WTC11 (cell line): ENCODE measurements around the gene ARHGAP22. TPM values are rescaled to one million over a fixed set of nuclear protein-coding genes. Genes with fewer than 3 reads are reported as not detected.

ENCODE experiments used
- ATAC-seq: fragments of 200-7000 bp; cut with Tn5 transposase; 2 replicates; pipeline ENCODE4 v1.10.0; 2021; ENCODE audit warnings: mild to moderate bottlenecking, moderate library complexity
- CTCF ChIA-PET: fragments of 300-600 bp; sonication (Branson Sonifier 250); formaldehyde crosslinking; loops from one replicate; lab custom pipeline; 2021; ENCODE audit warnings: antibody characterized with exemption; lab: Charles Lee
- POLR2A ChIA-PET: fragments of 350-600 bp; sonication (Branson Sonifier 250); formaldehyde crosslinking; loops from one replicate; lab custom pipeline; 2021; ENCODE audit warnings: antibody characterized with exemption; lab: Charles Lee
- DNase-seq: peaks from one replicate; pipeline ENCODE4 v3.0.0; 2021; ENCODE audit warnings: low spot score
- H3K27ac Mint-ChIP-seq: 2 replicates; pipeline ENCODE4 v1.8.0; 2021; ENCODE audit warnings: mixed read lengths
- H3K27me3 Mint-ChIP-seq: 2 replicates; pipeline ENCODE4 v1.8.0; 2021; ENCODE audit warnings: low read depth, mild to moderate bottlenecking, moderate library complexity, mixed read lengths
- H3K36me3 Mint-ChIP-seq: 2 replicates; pipeline ENCODE4 v1.8.0; 2021; ENCODE audit warnings: mixed read lengths
- H3K4me1 Mint-ChIP-seq: 2 replicates; pipeline ENCODE4 v1.8.0; 2022; ENCODE audit warnings: mixed read lengths
- H3K4me3 Mint-ChIP-seq: 2 replicates; pipeline ENCODE4 v1.8.0; 2021; ENCODE audit warnings: mild to moderate bottlenecking, moderate library complexity, mixed read lengths
- H3K9me3 Mint-ChIP-seq: 2 replicates; pipeline ENCODE4 v1.8.0; 2021; ENCODE audit warnings: mixed read lengths
- NFE2L1 ChIP-seq: sonication (generic); formaldehyde crosslinking; IDR thresholded peaks from 2 replicates; pipeline ENCODE4 v1.8.1; 2023; ENCODE audit warnings: missing genetic modification reagents
- NR1H2 ChIP-seq: sonication (generic); formaldehyde crosslinking; IDR thresholded peaks from 2 replicates; pipeline ENCODE4 v1.9.0; 2021; ENCODE audit warnings: mild to moderate bottlenecking, moderate library complexity, missing genetic modification reagents
- NR3C1 ChIP-seq: sonication (generic); formaldehyde crosslinking; conservative IDR thresholded peaks from 2 replicates; pipeline ENCODE4 v1.8.1; 2023; ENCODE audit warnings: low read depth, mild to moderate bottlenecking, missing genetic modification reagents
- SP1 ChIP-seq: sonication (generic); formaldehyde crosslinking; conservative IDR thresholded peaks from 2 replicates; pipeline ENCODE4 v1.8.1; 2022; ENCODE audit warnings: missing genetic modification reagents
- TEAD1 ChIP-seq: sonication (generic); formaldehyde crosslinking; IDR thresholded peaks from 2 replicates; pipeline ENCODE4 v1.8.0; 2022; ENCODE audit warnings: mild to moderate bottlenecking, missing genetic modification reagents
- TEAD4 ChIP-seq: sonication (generic); formaldehyde crosslinking; IDR thresholded peaks from 2 replicates; pipeline ENCODE4 v1.8.0; 2022; ENCODE audit warnings: mild to moderate bottlenecking, missing genetic modification reagents
- ZNF138 ChIP-seq: sonication (generic); formaldehyde crosslinking; conservative IDR thresholded peaks from 2 replicates; pipeline ENCODE4 v1.8.1; 2022; ENCODE audit warnings: mild to moderate bottlenecking, moderate library complexity, missing genetic modification reagents
- ZNF317 ChIP-seq: sonication (generic); formaldehyde crosslinking; IDR thresholded peaks from 2 replicates; pipeline ENCODE4 v1.8.1; 2023; ENCODE audit warnings: low read depth, mild to moderate bottlenecking, moderate library complexity, missing genetic modification reagents, borderline replicate concordance
- total RNA-seq: library from RNA; stranded (reverse); gene quantifications from 3 replicates; pipeline ENCODE4 v1.2.3, GENCODE V29; 2021
- TF ChIP-seq, protein P1 (sequence below): fragments of 250-450 bp; sonication (Bioruptor Pico); conservative IDR thresholded peaks from 2 replicates; pipeline ENCODE4 v1.9.0; 2021; ENCODE audit warnings: mild to moderate bottlenecking
- TF ChIP-seq, protein P2 (sequence below): fragments of 250-450 bp; sonication (Bioruptor Pico); IDR thresholded peaks from 2 replicates; pipeline ENCODE4 v2.1.2; 2022; ENCODE audit warnings: mild to moderate bottlenecking, moderate library complexity
- TF ChIP-seq, protein P3 (sequence below): fragments of 200-600 bp; IDR thresholded peaks from 2 replicates; pipeline ENCODE4 v1.8.0; 2022; ENCODE audit warnings: antibody characterized with exemption
- TF ChIP-seq, protein P4 (sequence below): fragments of 250-450 bp; sonication (Bioruptor Pico); IDR thresholded peaks from 2 replicates; pipeline ENCODE4 v1.9.0; 2021; ENCODE audit warnings: mild to moderate bottlenecking, borderline replicate concordance
- TF ChIP-seq, protein P5 (sequence below): sonication (generic); formaldehyde crosslinking; IDR thresholded peaks from 2 replicates; pipeline ENCODE4 v1.8.0; 2023; ENCODE audit warnings: missing genetic modification reagents, mild to moderate bottlenecking, borderline replicate concordance
- TF ChIP-seq, protein P6 (sequence below): fragments of 250-450 bp; sonication (Bioruptor Pico); IDR thresholded peaks from 2 replicates; pipeline ENCODE4 v1.9.0; 2021; ENCODE audit warnings: mild to moderate bottlenecking

The ARHGAP22 gene
- total RNA-seq, 1 experiment from 2014 or later, result 8.6 TPM

DNA sequence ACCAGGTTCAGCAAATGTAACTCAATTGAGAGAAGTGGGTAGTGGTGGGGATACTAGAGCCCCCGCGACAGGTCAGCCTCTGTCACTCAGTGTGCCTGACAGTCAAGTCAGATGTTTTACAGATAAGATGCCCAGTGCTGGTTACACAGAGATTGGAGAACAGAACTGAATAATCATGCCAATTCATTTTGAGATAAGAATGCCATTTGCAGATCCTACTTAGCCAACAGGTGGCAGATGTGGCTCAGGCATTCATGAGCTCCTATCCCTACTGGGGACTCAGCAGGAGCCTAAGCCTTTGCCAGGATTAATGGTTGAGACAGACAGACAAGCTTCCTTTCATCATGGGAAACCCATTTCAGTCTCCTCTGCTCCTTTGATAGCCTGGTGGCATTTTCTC is 160.6 kb downstream of the ARHGAP22 start:
- TF ChIP-seq, protein P1, sequence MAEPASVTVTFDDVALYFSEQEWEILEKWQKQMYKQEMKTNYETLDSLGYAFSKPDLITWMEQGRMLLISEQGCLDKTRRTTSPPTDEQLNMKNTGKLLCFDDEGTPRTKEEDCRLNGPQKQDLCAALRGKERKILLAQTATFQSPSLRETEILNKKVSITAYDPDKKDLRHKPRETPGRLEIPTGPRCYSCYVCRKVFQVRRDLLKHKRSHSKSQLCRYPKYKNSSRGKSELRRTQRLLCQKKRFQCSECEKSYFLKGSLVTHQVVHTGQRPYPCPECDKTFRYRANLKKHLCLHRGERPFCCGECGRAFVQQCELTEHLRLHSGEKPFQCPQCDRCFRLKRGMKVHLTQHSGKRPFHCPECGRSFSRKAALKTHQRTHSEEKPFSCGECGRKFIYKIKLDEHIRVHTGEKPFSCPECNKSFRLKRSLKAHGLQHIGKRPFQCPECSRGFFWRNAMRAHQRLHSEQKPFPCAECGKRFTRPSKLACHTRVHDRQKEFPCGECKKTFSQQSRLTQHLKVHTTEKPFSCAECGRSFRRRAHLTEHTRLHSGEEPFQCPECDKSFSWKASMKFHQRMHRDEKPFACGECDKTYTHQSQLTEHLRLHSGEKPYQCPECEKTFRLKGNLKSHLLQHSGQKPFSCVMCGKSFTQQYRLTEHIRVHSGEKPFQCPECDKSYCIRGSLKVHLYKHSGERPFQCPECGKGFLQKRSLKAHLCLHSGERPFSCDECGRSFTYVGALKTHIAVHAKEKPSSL (CRISPR knock-in tag), result no peak
- TF ChIP-seq, protein P2, sequence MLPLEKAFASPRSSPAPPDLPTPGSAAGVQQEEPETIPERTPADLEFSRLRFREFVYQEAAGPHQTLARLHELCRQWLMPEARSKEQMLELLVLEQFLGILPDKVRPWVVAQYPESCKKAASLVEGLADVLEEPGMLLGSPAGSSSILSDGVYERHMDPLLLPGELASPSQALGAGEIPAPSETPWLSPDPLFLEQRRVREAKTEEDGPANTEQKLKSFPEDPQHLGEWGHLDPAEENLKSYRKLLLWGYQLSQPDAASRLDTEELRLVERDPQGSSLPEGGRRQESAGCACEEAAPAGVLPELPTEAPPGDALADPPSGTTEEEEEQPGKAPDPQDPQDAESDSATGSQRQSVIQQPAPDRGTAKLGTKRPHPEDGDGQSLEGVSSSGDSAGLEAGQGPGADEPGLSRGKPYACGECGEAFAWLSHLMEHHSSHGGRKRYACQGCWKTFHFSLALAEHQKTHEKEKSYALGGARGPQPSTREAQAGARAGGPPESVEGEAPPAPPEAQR (CRISPR knock-in tag), result no peak
- no peak for TF ChIP-seq TEAD1 (CRISPR knock-in tag)
- TF ChIP-seq, protein P3, sequence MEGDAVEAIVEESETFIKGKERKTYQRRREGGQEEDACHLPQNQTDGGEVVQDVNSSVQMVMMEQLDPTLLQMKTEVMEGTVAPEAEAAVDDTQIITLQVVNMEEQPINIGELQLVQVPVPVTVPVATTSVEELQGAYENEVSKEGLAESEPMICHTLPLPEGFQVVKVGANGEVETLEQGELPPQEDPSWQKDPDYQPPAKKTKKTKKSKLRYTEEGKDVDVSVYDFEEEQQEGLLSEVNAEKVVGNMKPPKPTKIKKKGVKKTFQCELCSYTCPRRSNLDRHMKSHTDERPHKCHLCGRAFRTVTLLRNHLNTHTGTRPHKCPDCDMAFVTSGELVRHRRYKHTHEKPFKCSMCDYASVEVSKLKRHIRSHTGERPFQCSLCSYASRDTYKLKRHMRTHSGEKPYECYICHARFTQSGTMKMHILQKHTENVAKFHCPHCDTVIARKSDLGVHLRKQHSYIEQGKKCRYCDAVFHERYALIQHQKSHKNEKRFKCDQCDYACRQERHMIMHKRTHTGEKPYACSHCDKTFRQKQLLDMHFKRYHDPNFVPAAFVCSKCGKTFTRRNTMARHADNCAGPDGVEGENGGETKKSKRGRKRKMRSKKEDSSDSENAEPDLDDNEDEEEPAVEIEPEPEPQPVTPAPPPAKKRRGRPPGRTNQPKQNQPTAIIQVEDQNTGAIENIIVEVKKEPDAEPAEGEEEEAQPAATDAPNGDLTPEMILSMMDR, result 0 out of 2 replicates have a peak, but pooled peaks have one; percentile 17
- H3K27ac Mint-ChIP-seq, result peak overlapping the region; percentile 39
- H3K9me3 Mint-ChIP-seq, result no peaks in the 10 kb centered on the region
- H3K4me3 Mint-ChIP-seq, result no peak overlapping the region
- no peaks in the 10 kb centered on the region for H3K27me3 Mint-ChIP-seq
- no peaks in the 10 kb centered on the region for H3K36me3 Mint-ChIP-seq
- ATAC-seq, result peak; percentile 65
- H3K4me1 Mint-ChIP-seq, result peaks cover 20% of the 10 kb centered on the region
- CTCF ChIA-PET, result interaction anchor here (0.6 to 3.6 kb wide), 49 partner anchors 9 to 301 kb away, joined by 3 to 82 read pairs (median 4); no protein-coding TSS in a partner anchor
- no peak for DNase-seq
- POLR2A ChIA-PET, result no interaction called here

DNA sequence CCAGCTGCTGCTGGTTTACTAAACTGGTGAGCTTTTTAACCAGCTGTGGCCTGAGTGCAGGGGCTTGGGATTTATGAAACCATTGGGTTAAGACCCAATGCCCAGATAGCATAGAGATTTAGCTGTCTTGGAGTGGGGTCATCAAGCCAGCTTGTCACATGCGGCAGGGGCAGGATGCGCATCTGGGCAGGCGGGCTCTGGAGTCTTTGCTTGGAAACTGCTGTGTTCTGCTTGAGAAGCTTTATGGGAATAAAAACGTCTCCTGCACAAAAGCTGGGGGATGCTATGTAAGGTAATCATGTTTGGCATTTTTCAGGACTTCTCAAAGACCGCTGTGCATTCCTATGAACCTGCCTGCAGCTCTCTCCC is 162.1 kb downstream of the ARHGAP22 start:
- TF ChIP-seq ZNF317 (CRISPR knock-in tag) (no peak), NFE2L1 (CRISPR knock-in tag) (no peak), NR1H2 (CRISPR knock-in tag) (no peak), SP1 (no peak), ZNF138 (CRISPR knock-in tag) (no peak), TEAD4 (CRISPR knock-in tag) (no peak), NR3C1 (no peak)
- TF ChIP-seq, protein P4, sequence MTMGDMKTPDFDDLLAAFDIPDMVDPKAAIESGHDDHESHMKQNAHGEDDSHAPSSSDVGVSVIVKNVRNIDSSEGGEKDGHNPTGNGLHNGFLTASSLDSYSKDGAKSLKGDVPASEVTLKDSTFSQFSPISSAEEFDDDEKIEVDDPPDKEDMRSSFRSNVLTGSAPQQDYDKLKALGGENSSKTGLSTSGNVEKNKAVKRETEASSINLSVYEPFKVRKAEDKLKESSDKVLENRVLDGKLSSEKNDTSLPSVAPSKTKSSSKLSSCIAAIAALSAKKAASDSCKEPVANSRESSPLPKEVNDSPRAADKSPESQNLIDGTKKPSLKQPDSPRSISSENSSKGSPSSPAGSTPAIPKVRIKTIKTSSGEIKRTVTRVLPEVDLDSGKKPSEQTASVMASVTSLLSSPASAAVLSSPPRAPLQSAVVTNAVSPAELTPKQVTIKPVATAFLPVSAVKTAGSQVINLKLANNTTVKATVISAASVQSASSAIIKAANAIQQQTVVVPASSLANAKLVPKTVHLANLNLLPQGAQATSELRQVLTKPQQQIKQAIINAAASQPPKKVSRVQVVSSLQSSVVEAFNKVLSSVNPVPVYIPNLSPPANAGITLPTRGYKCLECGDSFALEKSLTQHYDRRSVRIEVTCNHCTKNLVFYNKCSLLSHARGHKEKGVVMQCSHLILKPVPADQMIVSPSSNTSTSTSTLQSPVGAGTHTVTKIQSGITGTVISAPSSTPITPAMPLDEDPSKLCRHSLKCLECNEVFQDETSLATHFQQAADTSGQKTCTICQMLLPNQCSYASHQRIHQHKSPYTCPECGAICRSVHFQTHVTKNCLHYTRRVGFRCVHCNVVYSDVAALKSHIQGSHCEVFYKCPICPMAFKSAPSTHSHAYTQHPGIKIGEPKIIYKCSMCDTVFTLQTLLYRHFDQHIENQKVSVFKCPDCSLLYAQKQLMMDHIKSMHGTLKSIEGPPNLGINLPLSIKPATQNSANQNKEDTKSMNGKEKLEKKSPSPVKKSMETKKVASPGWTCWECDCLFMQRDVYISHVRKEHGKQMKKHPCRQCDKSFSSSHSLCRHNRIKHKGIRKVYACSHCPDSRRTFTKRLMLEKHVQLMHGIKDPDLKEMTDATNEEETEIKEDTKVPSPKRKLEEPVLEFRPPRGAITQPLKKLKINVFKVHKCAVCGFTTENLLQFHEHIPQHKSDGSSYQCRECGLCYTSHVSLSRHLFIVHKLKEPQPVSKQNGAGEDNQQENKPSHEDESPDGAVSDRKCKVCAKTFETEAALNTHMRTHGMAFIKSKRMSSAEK (CRISPR knock-in tag), result no peak
- TF ChIP-seq, protein P5, sequence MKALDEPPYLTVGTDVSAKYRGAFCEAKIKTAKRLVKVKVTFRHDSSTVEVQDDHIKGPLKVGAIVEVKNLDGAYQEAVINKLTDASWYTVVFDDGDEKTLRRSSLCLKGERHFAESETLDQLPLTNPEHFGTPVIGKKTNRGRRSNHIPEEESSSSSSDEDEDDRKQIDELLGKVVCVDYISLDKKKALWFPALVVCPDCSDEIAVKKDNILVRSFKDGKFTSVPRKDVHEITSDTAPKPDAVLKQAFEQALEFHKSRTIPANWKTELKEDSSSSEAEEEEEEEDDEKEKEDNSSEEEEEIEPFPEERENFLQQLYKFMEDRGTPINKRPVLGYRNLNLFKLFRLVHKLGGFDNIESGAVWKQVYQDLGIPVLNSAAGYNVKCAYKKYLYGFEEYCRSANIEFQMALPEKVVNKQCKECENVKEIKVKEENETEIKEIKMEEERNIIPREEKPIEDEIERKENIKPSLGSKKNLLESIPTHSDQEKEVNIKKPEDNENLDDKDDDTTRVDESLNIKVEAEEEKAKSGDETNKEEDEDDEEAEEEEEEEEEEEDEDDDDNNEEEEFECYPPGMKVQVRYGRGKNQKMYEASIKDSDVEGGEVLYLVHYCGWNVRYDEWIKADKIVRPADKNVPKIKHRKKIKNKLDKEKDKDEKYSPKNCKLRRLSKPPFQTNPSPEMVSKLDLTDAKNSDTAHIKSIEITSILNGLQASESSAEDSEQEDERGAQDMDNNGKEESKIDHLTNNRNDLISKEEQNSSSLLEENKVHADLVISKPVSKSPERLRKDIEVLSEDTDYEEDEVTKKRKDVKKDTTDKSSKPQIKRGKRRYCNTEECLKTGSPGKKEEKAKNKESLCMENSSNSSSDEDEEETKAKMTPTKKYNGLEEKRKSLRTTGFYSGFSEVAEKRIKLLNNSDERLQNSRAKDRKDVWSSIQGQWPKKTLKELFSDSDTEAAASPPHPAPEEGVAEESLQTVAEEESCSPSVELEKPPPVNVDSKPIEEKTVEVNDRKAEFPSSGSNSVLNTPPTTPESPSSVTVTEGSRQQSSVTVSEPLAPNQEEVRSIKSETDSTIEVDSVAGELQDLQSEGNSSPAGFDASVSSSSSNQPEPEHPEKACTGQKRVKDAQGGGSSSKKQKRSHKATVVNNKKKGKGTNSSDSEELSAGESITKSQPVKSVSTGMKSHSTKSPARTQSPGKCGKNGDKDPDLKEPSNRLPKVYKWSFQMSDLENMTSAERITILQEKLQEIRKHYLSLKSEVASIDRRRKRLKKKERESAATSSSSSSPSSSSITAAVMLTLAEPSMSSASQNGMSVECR, result no peak
- TF ChIP-seq, protein P6, sequence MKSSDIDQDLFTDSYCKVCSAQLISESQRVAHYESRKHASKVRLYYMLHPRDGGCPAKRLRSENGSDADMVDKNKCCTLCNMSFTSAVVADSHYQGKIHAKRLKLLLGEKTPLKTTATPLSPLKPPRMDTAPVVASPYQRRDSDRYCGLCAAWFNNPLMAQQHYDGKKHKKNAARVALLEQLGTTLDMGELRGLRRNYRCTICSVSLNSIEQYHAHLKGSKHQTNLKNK (CRISPR knock-in tag), result no peak
- TF ChIP-seq, protein P1 (CRISPR knock-in tag), result no peak
- no peaks in the 10 kb centered on the region for H3K27me3 Mint-ChIP-seq
- CTCF ChIA-PET, result interaction anchor here (0.8 to 1.3 kb wide), 5 partner anchors 61 to 214 kb away, joined by 3 to 9 read pairs (median 4); no protein-coding TSS in a partner anchor
- H3K9me3 Mint-ChIP-seq, result no peaks in the 10 kb centered on the region
- POLR2A ChIA-PET, result no interaction called here
- H3K4me1 Mint-ChIP-seq, result peaks cover 18% of the 10 kb centered on the region
- no peak for ATAC-seq
- no peak overlapping the region for H3K27ac Mint-ChIP-seq
- H3K4me3 Mint-ChIP-seq, result no peak overlapping the region
- DNase-seq, result no peak
- H3K36me3 Mint-ChIP-seq, result no peaks in the 10 kb centered on the region
